GM10847 (cell line): Measurements from ENCODE around the gene RXRA.

Experiments
- POLR2A ChIP-seq: IDR thresholded peaks from 2 replicates; pipeline ENCODE4 v1.6.1; 2011; ENCODE audit not compliant: insufficient read length; ENCODE audit errors: extremely low read depth

Gene RXRA

DNA sequence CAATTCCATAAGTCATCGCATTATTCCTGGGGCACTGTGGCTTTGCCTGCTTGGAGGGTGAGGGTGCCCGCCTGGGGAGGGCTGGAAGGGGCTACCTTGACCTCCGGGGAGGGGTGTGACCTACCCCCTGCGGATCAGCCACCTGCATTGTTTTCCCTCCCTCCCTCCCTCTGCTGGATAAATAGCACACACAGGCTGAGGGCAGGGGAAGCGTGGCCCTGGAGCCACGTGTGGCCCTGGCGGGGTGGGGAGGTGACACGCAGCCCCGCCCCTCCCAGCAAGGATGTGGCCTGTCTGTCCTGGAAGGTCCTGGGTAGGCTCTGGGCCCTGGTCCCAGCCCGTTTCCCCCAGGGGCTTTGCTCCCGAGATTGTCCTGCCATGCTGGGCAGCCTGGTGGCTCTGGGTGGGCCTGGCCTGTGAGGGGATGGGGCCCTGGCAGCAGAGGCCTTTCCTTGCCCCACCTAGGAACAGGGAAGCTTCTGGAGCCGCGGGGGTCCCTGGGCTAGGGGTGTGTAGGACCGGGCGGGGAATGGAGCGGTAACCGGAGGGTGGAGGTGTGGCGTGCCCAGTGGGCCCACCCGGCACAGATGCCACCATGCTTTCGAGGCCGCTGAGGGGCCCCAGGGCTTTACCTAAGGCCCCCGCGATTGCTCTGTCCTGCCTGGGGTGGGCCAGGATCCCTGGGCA lies 33.4 kb downstream of the RXRA start:
- no peak for TF ChIP-seq POLR2A

DNA sequence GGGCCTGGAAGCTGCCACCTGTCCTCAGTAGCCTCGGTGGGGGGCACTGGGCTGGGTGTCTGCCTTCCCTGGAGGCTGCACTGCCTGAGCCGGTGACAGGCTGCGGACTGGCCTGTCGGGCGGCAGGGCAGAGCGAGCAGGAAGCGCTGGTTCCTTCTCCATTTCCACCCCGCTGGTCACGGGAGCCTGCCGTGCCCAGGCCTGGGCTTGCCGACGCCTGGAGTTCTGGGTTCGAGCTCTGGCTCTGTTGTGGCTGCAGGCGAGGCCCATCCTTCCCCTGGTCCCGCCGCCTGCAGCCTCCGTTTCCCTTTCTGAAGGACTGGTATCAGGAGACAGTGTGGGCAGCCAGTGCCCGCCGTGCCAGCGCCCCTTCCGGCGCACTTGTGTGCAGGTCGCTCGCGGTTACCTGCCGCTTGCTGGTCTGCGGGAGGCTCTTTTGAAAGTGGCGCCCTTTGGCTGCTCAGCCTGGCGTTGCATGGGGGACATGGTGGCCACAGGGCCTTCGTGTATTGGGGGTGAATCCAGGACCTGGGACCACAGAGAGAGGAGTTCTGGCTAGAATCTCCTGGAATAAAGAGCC lies 34.0 kb downstream of the RXRA start:
- no peak for TF ChIP-seq POLR2A

DNA sequence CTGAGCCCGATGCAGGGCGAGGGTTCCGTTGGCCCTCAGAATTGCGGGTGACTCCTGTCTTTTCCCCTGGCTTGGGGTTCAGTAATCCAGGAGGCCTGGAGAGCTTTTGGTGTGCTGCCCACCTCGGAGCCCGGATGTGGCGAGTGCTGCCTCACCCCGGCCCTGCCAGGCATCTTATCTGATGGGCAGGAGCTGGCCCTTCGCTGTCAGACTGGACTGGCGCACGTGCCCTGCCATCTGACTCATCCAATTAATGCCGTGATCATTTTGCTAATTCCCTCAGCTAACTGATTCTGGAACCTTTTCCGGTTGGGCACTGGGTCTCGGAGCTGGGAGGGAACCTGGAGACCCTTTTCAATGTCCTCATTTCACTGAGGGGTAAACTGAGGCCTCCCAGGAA lies 34.6 kb downstream of the RXRA start:
- TF ChIP-seq POLR2A, result no peak

DNA sequence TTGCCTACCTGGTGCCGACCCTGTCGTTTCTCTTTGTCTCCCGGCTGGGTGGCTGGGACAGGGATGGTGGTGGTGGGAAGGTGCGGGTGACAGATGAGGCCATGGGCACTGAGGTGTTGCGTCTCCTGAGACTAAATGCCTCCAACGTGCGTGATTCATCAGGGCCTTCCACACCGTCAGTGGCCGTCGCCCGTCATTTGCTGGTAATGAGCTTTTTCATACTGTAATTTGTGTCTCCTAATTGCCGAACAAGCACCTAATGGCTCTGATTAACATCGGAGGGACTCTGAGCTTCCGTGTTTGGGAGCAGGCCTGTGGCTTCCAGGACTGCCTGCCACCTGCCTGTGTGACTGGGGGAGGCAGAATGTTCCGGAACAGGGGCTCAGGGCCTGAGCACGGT lies 35.2 kb downstream of the RXRA start:
- no peak for TF ChIP-seq POLR2A

DNA sequence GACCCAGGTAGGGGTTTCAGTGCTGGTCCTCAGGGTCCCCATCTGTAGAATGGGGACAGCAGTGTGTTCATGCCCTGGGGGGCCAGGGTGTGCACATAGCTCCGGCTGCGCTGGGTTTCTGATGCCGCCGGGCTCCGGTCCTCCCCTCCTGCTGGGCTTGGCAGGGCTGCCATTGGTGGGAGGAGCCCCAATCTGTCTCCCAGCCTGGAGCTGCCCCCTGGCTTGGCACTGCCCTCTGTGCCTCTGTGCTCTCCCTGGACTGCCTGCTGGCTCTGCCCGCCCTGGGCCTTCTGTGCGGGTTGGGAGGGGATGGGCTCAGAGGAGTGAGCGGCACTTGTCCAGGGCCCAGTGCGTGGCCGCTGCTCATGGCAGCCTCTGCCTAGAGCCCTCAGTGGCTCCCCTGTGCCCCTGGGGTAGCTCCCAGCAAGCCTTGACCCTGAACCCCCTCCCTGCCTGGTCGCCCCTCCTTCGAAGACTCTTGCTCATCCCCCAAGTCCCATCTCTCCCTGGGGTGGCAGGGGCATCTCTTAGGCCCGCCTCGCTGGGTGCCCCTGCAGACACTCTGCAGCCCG lies 35.7 kb downstream of the RXRA start:
- no peak for TF ChIP-seq POLR2A

DNA sequence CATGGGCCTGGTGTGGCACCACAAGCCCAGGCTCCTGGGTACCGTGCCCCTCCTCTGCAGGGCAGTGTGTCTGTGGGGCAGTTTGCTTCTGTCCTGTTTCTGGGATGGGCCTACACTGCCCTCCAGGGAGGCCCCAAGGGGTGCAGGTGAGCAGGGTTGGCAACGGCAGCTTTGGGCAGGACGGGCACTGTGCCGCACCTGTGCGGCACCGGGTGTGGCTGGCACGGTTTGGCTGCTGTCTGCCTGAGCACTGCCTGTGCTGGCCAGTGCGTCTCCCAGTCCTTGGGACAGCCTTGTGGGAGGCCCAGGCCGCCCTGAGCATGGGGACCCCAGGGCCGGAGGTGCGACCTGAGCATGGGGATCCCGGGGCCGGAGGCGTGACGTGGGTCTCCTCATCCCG lies 37.2 kb downstream of the RXRA start:
- TF ChIP-seq POLR2A, result no peak

DNA sequence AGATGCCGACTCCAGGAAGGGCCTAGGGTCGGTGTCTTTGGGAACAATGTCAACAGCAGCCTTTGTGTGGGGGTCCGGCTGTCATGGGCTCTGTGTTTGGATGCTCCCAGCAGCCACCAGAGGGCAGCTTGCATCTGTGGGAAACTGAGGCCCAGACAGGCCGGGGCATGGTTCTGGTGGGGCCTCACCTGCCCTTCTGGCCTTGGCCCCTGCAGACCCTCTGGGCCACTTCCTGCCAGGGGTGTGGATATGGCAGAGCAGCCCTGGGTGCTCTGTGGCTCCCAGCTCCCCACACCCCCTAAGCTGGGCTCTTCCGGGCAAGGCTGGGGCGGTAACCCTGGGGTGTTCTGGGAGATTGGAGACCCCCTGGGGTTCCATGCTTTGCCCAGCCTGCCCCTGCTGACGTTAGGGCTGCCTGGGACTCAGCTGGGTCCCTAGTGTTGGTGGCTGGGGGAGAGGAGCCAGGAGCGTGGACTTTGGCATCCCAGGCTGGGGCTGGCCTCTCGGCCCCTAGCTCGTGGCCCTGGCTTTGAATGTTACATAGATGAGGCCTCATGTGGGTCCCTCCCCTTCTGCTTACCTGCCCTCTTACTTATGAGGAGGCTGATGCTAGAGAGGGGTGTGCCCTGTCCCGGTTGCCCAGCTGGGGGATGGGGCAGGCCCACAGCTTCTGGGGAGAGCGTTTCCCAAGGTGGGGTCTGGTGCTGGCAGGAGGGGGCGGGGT lies 38.3 kb downstream of the RXRA start:
- TF ChIP-seq POLR2A, result no peak

DNA sequence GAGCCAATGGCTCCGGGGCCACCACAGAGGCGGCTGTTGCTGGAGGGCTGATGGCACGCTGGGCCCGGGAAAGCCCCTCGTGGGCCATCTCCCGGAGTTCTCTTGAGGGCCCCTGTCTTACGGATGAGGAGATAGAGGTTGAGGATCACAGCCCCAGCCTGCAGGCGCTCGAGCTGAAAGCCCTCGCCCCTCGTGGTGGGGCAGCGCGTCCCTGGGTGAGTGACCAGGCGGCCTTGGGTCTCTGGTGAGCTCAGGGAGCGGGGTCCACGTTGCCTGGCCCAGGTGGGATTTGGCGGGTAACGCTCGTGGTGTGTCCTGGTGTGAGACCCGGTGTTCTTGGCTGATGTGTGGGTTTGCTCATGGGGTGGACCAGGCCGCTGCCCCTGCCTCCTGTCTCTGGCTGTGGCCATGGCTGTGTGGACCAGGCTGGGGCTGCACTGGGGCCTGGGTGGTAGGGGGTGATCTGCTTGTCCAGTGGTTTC lies 38.9 kb downstream of the RXRA start:
- TF ChIP-seq POLR2A, result no peak

DNA sequence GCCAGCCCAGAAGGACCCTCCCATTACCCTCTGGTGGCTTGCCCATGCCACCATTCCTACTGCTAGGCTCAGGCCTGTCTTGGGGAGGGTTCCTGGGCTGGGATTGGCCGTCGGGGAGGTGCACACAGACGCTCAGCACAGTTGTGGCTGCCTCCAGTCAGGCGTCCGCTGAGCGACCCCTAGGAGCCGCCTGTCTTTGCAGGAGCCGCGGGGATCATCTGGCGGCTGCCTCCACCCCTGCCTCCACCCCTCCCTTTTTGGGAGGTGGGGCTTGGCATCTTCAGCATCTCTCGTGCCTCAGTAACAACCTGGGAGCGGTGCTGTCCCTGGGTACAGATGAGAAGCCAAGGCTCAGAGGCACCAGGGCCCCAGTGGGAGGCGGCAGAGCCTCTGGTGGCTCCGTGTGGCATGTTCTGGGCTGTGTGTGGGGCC lies 39.6 kb downstream of the RXRA start:
- no peak for TF ChIP-seq POLR2A

DNA sequence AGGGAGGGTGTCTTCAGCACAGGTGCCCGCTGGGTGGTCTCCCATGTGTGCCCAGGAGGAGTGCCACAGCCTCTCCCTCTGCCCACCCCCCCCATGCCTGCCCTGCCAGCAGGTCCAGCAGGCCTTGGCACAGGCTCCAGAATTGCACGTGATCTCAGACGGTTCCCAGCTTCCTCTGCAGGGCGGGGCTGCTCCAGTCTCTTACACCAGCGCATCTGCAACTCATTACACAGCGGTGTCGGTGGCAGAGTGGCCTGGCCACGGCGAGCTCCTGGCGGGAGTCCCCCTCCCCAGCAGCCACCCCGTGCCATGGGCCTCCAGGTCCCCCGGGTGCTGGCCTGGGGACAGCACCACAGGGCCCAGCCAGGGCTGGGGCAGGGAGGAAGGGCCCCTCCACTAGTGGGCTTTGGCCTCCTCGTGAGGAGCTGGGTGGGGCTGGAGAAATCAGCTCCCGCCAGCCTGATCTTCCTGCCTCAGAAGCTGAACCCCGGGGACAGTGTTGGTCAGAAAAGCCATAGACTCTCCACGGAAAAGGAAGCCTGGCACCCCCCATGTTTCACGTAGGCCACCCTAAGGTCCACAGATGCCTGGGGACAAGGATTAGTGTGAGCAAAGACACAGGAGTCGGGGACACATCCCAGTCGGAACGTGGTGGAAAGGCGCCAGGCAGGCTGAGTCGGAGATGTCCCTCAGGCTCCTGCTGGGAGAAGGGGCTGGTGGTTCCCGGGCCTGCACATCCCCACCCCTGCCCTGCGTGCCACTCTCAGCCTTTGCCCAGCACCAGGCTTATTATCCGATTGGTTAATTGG lies 40.2 kb downstream of the RXRA start:
- TF ChIP-seq POLR2A, result no peak

DNA sequence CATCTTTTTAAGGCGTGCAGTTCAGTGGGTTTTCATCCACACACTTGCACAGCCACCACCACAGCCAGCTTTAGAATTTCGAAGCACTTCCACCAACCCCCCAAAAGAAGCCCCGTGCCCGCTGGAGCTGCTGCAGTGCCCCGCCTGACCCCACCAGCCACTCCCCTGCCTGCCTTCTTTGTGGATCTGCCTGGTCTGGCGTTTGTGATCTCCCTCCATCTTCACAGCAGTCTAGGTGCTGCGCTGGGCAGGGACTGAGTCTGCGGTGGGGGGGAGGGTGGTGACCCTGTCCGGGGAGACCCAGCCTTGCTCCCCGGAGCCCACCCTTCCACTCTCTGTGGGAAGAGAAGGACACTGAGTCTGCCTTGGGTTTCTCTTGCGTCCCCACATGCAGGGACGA lies 40.8 kb downstream of the RXRA start:
- TF ChIP-seq POLR2A, result no peak

DNA sequence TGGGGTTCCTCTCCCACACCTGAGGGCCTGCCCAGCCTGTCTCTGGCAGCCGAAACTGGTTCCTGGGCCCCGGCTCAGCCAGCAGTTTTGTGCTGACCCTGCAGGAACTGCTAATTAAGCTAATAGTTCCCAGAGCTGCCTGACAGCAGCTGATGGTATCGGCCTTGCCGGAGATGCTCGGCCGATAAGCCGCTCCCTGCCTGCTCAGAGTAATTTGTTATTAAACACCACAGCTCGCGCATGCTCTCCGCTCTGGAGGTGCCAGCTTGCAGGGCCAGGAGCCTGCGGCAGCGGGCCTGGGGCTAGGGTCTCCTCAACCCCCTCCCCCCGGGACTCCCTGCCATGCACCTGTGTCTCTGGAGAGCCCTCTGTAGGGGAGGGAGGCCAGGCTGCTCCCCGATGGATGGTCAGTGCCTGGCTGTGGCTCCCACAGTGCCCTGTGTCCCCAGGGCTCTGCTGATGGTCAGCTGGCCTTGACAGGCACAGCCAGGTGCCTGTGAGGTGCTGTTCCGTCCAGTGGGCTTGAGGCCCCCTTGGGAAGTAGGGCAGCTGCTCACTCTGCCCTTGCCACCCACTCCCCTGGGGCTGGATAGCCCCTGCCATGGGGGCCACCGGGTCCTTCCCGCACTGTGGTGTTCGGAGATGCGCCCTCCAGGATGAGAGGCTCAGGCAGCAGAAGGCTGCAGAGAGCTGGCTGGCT lies 41.7 kb downstream of the RXRA start:
- no peak for TF ChIP-seq POLR2A

DNA sequence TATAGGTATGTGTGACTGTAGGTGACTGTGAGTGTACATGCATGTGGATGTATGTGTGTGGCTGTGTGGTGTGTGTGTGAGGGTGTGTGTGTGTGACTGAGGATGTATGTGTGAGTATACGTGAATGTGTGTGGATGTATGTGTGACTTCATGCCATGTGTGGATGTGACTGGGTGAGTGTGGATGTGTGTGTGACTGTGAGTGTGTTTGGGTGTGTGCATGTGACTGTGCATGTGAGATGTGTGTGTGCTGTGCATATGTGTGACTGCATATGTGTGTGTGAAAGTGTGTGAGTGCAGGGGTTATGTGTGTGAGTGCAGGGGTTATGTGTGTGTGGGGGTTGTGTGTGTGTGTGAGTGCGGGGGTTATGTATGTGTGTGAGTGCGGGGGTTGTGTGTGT lies 42.3 kb downstream of the RXRA start:
- no peak for TF ChIP-seq POLR2A

DNA sequence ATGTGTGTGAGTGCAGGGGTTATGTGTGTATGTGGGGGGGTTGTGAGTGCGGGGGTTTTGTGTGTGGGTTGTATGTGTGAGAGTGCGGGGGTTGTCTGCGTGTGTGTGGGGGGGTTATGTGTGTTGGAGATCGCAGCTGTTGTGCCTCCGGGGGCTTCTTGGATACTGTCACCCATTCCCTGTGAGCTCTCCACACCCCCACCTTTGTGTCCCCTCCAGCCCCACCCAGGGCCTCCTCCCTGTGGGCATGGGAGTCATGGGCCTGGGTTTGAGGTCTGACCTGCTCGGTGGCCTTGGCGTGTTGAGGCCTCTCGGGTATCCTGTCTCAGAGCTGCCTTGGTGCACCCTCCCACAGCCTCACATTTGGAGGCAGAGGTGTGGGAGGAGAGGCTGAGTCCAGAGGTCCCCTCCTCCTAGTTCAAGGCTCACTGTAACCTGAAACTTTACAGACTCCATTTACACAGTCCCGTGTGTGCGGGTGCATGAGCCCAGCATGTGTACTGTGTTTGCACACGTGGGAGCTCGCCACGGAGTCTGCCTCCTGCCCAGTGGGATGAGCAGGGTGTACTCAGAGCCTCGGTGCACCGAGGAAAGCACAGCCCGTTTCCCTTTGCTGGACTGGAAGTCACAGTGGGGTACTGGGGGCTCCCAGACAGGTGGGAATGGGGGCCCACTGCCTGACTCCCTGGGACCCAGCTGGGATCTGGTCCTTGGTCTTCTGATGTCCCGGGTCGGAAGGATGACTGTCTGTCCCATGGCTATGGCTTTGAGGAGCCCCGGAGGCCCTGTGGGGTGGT lies 43.4 kb downstream of the RXRA start:
- no peak for TF ChIP-seq POLR2A

DNA sequence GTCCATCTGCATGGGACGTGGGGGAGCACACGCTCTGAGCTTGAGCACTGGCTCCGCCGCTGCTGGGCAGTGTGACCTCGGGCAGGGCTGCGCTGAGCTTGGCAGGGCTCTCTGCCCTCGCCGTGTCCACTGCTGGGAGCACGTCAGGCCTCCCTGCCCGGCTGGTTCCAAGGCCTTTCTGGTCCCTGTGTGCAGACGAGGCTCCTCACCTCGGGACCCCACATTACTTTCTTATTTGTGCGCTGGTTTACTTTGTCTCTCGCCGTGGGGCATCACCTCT lies 43.9 kb downstream of the RXRA start:
- no peak for TF ChIP-seq POLR2A

DNA sequence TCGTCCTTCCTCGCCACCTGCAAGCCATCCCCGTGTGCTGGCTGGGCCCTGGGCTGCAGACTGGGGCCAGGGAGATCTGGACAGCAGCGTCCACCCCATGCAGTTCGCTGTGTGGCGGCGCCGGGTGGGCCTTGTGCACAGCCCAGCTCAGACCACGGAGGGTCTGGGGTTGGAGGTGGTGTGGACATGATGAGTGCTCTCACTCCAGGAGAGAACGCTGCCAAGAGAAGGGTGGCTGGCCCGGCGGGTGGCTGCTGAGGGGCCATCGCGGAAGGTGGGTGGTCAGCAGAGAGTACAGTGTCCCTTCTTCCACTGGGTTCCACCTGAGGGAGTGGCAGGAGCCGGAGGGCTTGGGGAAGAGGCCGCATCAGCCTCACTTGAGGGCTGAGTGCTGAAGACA lies 44.4 kb downstream of the RXRA start:
- no peak for TF ChIP-seq POLR2A
